ENCODE measurements around the gene GABRB1.
A peak's percentile ranks its signal among the peaks of the same experiment; 100 is the strongest.

GABRB1 gene

GRCh38 chr4:47462799-47463234 lies 431.4 kb downstream of the GABRB1 start:
- Histone ChIP-seq H3K27ac (ENCODE audit: low read depth, low read length) (peak overlapping the region; percentile 30), H2AFZ (ENCODE audit: low read length, unreplicated experiment) (peak overlapping the region; percentile 92), H3K79me2 (ENCODE audit: control insufficient read depth, insufficient read depth, low read length, unreplicated experiment) (peaks cover 4% of the 10 kb centered on the region), H3K36me3 (ENCODE audit: insufficient read depth, low read length) (no peaks in the 10 kb centered on the region), H3K4me3 (ENCODE audit: low read depth, low read length) (peak overlapping the region; percentile 96), H3K27me3 (ENCODE audit: insufficient read depth, low read length) (no peaks in the 10 kb centered on the region), H3K4me1 (ENCODE audit: control insufficient read depth, insufficient read depth, low read length, unreplicated experiment) (no peaks in the 10 kb centered on the region)

- no peaks in the 10 kb centered on the region for H3K27me3 ChIP-seq (ENCODE audit: insufficient read depth, low read length)
- H3K4me1 ChIP-seq (ENCODE audit: control insufficient read depth, insufficient read depth, low read length, unreplicated experiment): no peaks in the 10 kb centered on the region
- H3K4me3 ChIP-seq (ENCODE audit: low read depth, low read length): peak within 1 kb of the TSS; percentile 96
- H2AFZ ChIP-seq (ENCODE audit: low read length, unreplicated experiment): peak within 1 kb of the TSS; percentile 92
- peaks cover 4% of the 10 kb centered on the region for H3K79me2 ChIP-seq (ENCODE audit: control insufficient read depth, insufficient read depth, low read length, unreplicated experiment)
- H3K36me3 ChIP-seq (ENCODE audit: insufficient read depth, low read length): no peaks in the 10 kb centered on the region
- H3K27ac ChIP-seq (ENCODE audit: low read depth, low read length): peak within 1 kb of the TSS; percentile 30
Measured at GRCh38 chr4:47463235-47463956, 432.0 kb downstream of the GABRB1 start, which contains the start of gene COMMD8. COMMD8 (minus strand) TSS chr4:47463702; CDS start chr4:47463651, 51 bp downstream.

GRCh38 chr4:47465004-47465403 lies 433.6 kb downstream of the GABRB1 start:
- H3K79me2 ChIP-seq (ENCODE audit: control insufficient read depth, insufficient read depth, low read length, unreplicated experiment): peaks cover 4% of the 10 kb centered on the region
- H3K4me1 ChIP-seq (ENCODE audit: control insufficient read depth, insufficient read depth, low read length, unreplicated experiment): peaks cover 11% of the 10 kb centered on the region
- H3K36me3 ChIP-seq (ENCODE audit: insufficient read depth, low read length): no peaks in the 10 kb centered on the region
- H2AFZ ChIP-seq (ENCODE audit: low read length, unreplicated experiment): no peak overlapping the region
- no peaks in the 10 kb centered on the region for H3K27me3 ChIP-seq (ENCODE audit: insufficient read depth, low read length)
- no peak overlapping the region for H3K27ac ChIP-seq (ENCODE audit: low read depth, low read length)
- no peak overlapping the region for H3K4me3 ChIP-seq (ENCODE audit: low read depth, low read length)

GRCh38 chr4:47466056-47466785 lies 434.9 kb downstream of the GABRB1 start:
- H2AFZ ChIP-seq (ENCODE audit: low read length, unreplicated experiment): no peak overlapping the region
- no peaks in the 10 kb centered on the region for H3K36me3 ChIP-seq (ENCODE audit: insufficient read depth, low read length)
- H3K4me3 ChIP-seq (ENCODE audit: low read depth, low read length): no peak overlapping the region

GRCh38 chr4:47468706-47469365 lies 437.5 kb downstream of the GABRB1 start:
- H3K27ac ChIP-seq (ENCODE audit: low read depth, low read length): no peak overlapping the region
- peaks cover 19% of the 10 kb centered on the region for H3K4me1 ChIP-seq (ENCODE audit: control insufficient read depth, insufficient read depth, low read length, unreplicated experiment)
- no peaks in the 10 kb centered on the region for H3K79me2 ChIP-seq (ENCODE audit: control insufficient read depth, insufficient read depth, low read length, unreplicated experiment)
- H3K4me3 ChIP-seq (ENCODE audit: low read depth, low read length): peak overlapping the region; percentile 39; the same call in 1 of the 2 replicates
- no peaks in the 10 kb centered on the region for H3K27me3 ChIP-seq (ENCODE audit: insufficient read depth, low read length)
- no peak overlapping the region for H2AFZ ChIP-seq (ENCODE audit: low read length, unreplicated experiment)
- no peaks in the 10 kb centered on the region for H3K36me3 ChIP-seq (ENCODE audit: insufficient read depth, low read length)

More at GRCh38 chr4:47466056-47466785, 434.9 kb downstream of the GABRB1 start:
- Histone ChIP-seq H3K27ac (ENCODE audit: low read depth, low read length) (no peak overlapping the region), H3K4me1 (ENCODE audit: control insufficient read depth, insufficient read depth, low read length, unreplicated experiment) (peaks cover 19% of the 10 kb centered on the region), H3K79me2 (ENCODE audit: control insufficient read depth, insufficient read depth, low read length, unreplicated experiment) (peaks cover 4% of the 10 kb centered on the region), H3K27me3 (ENCODE audit: insufficient read depth, low read length) (no peaks in the 10 kb centered on the region)

GRCh38 chr4:47469951-47470350 lies 438.6 kb downstream of the GABRB1 start:
- Histone ChIP-seq H3K27ac (ENCODE audit: low read depth, low read length) (no peak overlapping the region), H3K4me1 (ENCODE audit: control insufficient read depth, insufficient read depth, low read length, unreplicated experiment) (peaks cover 19% of the 10 kb centered on the region), H3K79me2 (ENCODE audit: control insufficient read depth, insufficient read depth, low read length, unreplicated experiment) (no peaks in the 10 kb centered on the region), H3K27me3 (ENCODE audit: insufficient read depth, low read length) (no peaks in the 10 kb centered on the region), H3K36me3 (ENCODE audit: insufficient read depth, low read length) (no peaks in the 10 kb centered on the region), H3K4me3 (ENCODE audit: low read depth, low read length) (no peak overlapping the region), H2AFZ (ENCODE audit: low read length, unreplicated experiment) (no peak overlapping the region)

GRCh38 chr4:47471064-47471463 lies 439.7 kb downstream of the GABRB1 start:
- Histone ChIP-seq H3K27ac (ENCODE audit: low read depth, low read length) (no peak overlapping the region), H3K79me2 (ENCODE audit: control insufficient read depth, insufficient read depth, low read length, unreplicated experiment) (no peaks in the 10 kb centered on the region), H2AFZ (ENCODE audit: low read length, unreplicated experiment) (no peak overlapping the region), H3K27me3 (ENCODE audit: insufficient read depth, low read length) (no peaks in the 10 kb centered on the region), H3K4me1 (ENCODE audit: control insufficient read depth, insufficient read depth, low read length, unreplicated experiment) (peaks cover 19% of the 10 kb centered on the region), H3K36me3 (ENCODE audit: insufficient read depth, low read length) (no peaks in the 10 kb centered on the region), H3K4me3 (ENCODE audit: low read depth, low read length) (no peak overlapping the region)

GRCh38 chr4:47471591-47471990 lies 440.2 kb downstream of the GABRB1 start:
- peaks cover 19% of the 10 kb centered on the region for H3K4me1 ChIP-seq (ENCODE audit: control insufficient read depth, insufficient read depth, low read length, unreplicated experiment)
- no peak overlapping the region for H2AFZ ChIP-seq (ENCODE audit: low read length, unreplicated experiment)

GRCh38 chr4:47473141-47473750 lies 441.9 kb downstream of the GABRB1 start:
- H2AFZ ChIP-seq (ENCODE audit: low read length, unreplicated experiment): no peak overlapping the region
- peaks cover 19% of the 10 kb centered on the region for H3K4me1 ChIP-seq (ENCODE audit: control insufficient read depth, insufficient read depth, low read length, unreplicated experiment)
- no peaks in the 10 kb centered on the region for H3K79me2 ChIP-seq (ENCODE audit: control insufficient read depth, insufficient read depth, low read length, unreplicated experiment)
- H3K27me3 ChIP-seq (ENCODE audit: insufficient read depth, low read length): no peaks in the 10 kb centered on the region
- no peak overlapping the region for H3K27ac ChIP-seq (ENCODE audit: low read depth, low read length)
- H3K36me3 ChIP-seq (ENCODE audit: insufficient read depth, low read length): no peaks in the 10 kb centered on the region
- no peak overlapping the region for H3K4me3 ChIP-seq (ENCODE audit: low read depth, low read length)

More at GRCh38 chr4:47471591-47471990, 440.2 kb downstream of the GABRB1 start:
- Histone ChIP-seq H3K27ac (ENCODE audit: low read depth, low read length) (no peak overlapping the region), H3K27me3 (ENCODE audit: insufficient read depth, low read length) (no peaks in the 10 kb centered on the region), H3K36me3 (ENCODE audit: insufficient read depth, low read length) (no peaks in the 10 kb centered on the region), H3K79me2 (ENCODE audit: control insufficient read depth, insufficient read depth, low read length, unreplicated experiment) (no peaks in the 10 kb centered on the region), H3K4me3 (ENCODE audit: low read depth, low read length) (no peak overlapping the region)

GRCh38 chr4:47474799-47475198 lies 443.4 kb downstream of the GABRB1 start:
- Histone ChIP-seq H3K4me1 (ENCODE audit: control insufficient read depth, insufficient read depth, low read length, unreplicated experiment) (peaks cover 10% of the 10 kb centered on the region), H3K27ac (ENCODE audit: low read depth, low read length) (no peak overlapping the region), H3K79me2 (ENCODE audit: control insufficient read depth, insufficient read depth, low read length, unreplicated experiment) (no peaks in the 10 kb centered on the region), H3K27me3 (ENCODE audit: insufficient read depth, low read length) (no peaks in the 10 kb centered on the region), H3K36me3 (ENCODE audit: insufficient read depth, low read length) (no peaks in the 10 kb centered on the region), H2AFZ (ENCODE audit: low read length, unreplicated experiment) (no peak overlapping the region), H3K4me3 (ENCODE audit: low read depth, low read length) (no peak overlapping the region)

Measured in ACC112 (cell line).